GM18873 (cell line): ENCODE data around the gene OCSTAMP.

Experiments used
- ATAC-seq: cut with Tn5 transposase; IDR thresholded peaks from one replicate; pipeline ENCODE4 v1.9.1; 2021; ENCODE audit warnings: mild to moderate bottlenecking, moderate library complexity, moderate number of reproducible peaks; ENCODE audit not compliant: unreplicated experiment, low FRiP score

Gene OCSTAMP

DNA sequence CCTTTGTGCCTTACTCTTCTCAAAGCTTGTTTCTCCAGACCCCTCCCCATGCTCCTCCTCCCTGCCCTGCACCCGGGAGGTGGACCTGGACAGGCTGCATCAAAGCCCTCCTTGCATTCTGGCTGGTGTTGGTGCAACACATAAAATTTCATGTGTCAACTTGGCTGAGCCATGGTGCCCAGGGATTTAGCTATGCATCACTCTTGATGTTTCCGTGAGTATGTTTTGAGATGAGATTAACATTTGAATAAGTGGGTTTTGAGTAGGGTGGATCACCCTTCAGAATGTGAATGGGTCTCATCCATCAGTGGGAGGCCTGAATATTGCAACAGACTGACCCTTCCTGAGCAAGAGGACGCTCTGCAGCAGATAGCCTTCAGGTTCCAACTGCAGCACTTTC lies 4.4 kb upstream of the OCSTAMP start:
- no peak for ATAC-seq

DNA sequence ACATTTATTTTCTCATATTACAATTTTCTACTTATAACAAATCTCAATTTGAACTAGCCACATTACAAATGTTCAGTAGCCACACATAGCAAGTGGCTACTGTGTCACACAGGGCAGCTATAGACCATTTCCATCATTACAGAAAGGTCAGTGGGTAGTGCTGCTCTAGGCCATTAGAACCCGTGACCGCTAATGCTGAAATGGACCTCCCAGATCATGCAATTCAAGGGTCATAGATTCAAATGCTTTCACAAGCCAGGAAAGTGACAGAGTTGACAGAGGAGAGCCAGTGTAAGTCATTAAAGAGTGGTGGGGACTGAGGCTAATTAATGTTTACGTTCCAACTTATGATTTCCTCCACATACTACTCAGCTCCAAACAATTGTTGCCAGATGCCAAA lies 3.5 kb upstream of the OCSTAMP start:
- ATAC-seq = no peak

DNA sequence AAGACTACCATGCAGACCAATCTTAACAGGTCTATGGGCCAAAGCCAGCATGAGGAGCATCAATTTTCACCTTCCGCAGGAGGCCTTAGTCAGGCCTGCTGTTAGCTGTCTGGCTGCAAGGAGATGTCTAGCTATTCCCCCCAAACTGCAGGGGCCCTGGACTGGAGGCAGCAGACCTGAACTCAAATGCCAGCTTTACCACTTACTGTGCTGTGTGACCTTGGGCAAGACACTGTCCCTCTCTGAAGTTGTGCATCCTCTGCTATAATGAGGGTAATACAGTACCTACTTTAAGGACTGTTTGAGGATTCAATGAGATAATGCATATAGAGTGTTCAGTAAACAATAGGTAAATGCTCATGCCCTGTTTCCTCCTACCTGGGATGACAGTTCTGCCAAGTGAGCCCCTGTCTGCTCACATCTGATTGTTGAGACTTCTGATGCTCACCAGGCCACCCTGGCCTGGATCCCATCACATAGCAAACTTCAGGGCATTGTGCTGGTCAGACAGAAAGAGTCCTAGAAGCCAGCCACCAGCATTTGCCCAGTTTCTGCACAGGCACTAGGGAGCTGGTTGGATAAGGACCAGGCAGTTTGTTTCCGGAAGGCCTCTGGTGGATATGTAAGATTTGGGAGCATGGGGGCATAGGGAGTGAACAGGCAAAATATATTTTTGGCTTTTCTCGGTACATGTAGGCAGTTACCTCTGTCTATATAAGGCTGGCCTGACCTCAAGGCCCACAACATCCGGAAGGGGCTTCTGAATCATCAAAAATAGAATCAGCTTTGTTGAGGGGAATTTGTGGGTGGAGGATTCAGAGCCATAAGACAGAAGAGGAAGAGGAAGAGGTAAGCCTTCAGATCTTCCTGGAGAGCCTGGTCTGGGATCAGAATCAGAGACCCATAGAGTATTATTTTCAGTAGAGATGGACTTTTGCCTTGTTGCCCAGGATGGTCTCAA lies 2.3 kb upstream of the OCSTAMP start:
- peak; percentile 73 for ATAC-seq

DNA sequence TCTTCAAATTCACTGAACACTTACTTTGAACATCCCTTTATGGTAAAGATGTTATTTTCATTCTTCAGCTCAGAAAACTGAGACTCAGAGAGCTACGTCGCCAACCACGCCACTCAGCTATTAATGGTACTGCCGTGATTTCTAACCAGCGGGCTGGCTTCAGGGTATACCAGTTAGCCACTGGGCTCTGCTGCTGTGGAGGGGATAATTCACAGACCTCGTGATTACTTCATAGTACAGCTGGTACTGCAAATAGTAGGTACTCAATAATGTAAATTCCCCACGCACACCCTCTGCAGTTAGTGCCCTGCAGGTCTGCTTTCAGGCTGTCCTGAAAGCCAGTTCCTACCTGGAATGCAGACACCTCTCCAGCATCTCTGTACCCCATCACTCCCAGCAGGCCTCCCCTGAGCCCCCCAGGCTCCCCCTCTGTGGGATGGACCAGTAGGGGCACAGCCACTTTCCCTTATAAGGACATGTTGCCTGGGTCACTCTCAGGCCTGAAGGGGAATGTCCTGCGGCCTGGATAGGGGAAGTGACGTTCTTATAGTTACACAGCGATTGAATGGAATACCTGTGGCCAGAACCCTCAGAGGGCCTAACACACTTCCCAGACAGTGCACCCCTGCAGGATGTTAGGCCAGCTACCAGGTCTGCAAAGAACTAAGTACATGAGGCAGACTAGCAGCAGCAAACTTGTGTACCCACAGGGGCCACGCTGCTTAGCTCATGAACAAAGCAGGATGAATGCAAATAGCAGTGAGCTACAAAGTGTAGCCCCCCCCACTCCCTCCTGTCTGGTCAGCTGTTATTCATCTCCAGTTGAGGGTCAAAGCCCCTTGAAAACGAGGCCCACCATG lies 1.3 kb upstream of the OCSTAMP start:
- no peak for ATAC-seq

DNA sequence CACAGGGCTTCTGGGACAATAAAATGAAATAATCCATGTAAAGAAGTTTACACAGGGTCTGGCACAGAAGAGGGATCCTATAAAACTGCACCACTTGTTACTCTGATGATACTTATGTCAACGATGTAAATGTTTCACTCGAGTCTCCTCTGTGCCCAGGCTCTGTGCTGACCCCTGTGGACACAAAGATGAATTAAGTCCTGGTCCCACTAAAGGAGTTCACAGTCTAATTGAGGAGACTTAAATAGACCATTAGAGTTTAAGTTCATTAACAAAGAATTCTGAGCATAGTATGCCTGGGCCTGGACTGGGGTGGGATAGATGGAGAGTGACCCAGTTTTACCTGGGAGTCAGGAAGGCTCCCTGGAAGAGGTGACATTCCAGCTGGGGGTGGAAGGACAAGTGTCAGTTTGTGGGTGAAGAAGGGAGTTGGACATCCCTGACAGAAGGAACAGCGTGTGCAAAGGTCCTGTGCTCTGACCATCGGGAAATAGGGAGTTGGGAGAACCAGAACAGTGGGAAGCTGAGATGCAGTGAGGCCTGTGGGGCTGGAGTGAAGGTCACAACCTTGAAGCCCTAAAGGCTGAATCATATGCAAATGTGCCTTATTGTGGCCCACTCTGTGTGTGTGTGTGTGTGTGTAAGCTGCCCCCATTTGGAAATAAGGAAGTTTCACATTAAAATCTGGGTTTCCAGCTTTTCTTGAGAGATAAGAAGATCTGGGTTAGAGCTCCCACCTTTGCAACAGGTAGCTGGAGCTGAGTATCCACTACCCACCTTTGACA lies 1.1 kb downstream of the OCSTAMP start:
- no peak for ATAC-seq

DNA sequence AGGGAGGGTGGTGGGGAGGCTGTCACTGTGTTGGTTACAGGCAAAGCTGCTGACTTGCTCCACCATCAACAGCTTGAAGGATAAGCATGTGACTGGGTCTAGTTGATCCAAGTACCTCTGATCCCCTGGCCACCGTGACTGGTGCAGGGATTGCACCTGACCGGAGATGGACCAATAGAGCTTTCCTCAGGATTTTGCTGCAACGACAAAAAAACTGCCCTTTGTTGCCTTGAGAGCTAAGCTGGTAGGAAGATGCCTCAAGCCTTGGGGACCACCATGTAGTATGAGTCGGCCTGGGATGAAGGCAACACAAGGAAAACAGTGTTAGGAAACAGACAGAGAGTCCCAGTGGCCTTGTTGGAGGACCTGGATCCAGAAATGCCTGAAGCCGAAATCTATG lies 1.8 kb downstream of the OCSTAMP start:
- no peak for ATAC-seq

DNA sequence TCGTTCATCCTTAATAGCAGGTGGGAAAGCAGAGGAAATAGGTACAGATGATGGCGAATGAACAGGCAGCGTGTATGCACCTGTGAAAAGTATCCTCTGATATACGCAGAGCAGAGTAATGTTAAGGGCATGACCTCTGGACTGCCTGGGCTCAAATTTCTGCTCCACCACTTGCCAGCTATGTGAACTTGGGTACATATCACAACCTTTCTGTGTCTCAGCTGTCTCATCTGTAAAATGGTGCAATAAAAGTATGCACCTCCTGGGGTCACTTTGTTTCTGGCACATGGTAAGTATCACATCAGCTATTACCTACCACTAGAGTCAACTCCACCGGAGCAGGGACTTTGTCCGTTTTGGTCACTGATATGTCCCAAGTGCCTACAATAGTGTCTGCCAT lies 2.5 kb downstream of the OCSTAMP start:
- ATAC-seq = no peak

DNA sequence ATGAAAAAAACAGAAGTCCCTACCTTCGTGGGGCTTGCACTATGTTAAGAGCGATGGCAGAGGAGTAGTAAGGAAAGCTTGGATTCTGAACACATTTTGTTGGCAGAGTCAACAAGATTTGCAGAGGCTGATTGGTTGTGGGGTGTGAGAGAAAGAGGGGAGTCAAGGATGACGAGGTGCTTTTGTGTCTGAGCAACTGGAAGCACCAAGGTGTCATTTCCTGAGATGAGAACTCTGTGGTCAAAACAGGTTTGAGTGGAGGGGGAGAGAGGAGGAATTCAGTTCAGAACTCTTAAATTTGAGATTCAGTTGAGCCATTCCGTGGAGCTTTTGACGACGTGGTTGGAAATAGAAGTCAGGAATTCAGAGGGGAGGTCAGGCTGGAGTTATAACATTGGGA lies 3.5 kb downstream of the OCSTAMP start:
- ATAC-seq = no peak

DNA sequence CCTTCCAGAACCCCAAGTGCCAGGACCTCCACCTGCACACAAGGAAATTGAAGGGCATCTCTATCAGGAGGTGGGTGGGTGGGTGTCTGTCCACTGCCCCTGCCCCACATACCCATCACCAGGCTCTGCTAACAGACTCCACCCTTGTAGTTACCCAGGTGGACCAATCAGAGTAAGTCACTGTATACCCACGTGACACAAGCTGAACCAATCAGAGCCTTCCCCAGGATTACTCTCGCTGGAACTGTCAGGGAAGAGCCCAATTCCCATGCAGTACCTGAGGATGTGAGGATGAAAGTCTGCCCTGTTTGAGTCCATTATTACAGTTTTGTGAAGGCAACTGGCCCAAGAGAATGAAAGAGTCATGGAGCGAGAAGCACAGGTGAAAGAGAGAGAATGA lies 4.2 kb downstream of the OCSTAMP start:
- ATAC-seq = no peak

DNA sequence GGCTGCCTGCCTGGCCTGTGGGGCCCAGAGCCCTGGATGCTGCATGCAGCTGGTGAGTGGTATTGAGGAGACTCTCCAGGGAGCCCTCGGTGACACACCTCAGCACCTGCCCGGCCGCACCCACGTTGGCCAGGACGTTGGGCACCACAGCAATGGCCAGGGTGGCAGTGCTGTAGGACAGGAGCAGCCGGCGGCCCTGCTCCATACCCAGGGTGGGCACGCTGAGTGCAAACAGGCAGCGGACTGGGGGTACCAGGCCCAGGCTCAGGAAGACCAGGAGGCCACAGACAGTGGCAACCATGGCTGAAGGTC lies 4.7 kb downstream of the OCSTAMP start:
- no peak for ATAC-seq

DNA sequence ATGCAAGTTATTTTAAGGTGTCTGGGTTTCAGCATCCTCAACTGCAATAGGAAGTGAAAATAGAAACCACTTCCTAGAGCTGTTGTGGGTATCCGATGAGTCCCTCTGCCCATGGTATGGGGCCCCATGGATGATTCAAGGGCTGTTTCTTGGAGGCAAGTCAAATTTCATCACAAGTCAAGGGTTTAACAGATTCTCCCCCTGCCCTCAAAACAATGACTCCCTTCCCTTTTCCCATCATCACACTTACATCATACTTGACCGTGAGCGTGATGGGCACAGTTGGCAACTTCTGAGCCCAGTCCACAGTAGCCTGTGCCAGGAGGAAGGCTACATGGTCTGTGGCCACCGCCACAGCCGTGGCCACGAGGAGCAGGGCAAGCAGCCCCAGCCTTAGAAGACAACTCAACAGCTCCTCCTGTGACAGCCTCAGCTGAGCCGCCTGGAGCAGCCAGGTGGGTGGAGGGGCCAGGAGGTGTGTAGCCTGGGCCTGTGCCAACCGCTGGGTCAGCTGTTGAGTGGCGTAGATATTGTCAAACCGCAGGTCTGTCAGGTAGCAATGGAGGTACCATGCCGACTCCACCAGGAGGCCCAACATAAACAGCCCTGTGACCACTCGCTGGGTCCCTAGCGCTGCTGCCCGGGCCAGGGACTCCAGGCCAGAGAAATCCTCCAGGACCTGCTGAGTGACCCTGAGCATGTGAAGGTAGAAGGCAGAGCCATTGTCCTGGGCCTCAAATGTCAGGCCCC lies 5.2 kb downstream of the OCSTAMP start:
- no peak for ATAC-seq

DNA sequence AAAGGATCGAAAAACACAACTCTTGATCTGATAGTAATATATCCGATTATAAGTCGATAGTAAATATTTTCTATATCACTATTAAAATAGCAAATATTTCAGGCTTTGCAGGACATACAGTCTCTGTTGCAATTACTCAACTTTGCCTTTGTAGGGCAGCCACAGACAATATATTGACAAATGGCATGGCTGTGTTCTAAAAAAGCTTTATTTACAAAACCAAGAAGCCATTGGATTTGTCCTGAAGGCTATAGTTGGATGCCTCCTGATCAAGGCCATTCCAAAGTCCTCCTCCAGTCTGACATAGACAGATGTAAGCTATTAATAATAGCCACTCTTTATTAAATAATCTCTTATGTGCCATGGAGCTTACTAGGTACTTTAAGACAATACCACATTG lies 5.9 kb downstream of the OCSTAMP start:
- ATAC-seq = no peak

DNA sequence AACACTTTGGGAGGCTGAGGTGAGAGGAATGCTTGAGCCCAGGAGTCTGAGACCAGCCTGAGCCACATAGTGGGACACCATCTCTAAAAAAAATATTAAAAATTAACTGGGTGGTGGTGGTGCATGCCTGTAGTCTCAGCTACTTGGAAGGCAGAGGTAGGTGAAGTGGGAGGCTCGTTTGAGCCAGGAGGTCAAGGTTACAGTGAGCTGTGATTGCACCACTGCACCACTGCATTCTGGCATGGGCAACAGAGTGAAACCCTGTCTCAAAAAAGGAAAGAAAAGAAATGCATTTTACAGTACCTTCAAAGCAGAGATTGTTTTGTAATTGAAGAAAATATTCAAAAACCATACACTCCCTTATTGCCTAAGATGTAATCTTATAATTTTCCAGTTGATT lies 6.5 kb downstream of the OCSTAMP start:
- no peak for ATAC-seq

DNA sequence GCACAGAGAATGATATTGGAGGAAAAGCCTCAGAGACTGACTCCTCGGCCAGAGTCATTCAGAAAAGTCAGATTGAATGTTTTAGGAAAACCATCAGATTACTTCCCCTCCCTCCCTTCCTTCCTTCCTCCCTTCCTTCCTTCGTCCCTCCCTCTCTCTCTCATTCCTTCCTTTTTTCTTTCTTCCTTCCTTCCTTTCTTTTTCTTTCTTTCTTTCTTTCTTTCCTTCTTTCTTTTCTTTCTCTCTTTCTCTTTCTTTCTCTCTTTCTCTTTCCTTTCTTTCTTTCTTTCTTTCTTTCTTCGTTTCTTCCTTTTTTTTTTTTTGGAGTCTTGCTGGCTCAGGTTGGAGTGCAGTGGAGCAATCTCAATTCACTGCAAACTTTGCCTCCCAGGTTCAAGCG lies 7.4 kb downstream of the OCSTAMP start:
- ATAC-seq = no peak

DNA sequence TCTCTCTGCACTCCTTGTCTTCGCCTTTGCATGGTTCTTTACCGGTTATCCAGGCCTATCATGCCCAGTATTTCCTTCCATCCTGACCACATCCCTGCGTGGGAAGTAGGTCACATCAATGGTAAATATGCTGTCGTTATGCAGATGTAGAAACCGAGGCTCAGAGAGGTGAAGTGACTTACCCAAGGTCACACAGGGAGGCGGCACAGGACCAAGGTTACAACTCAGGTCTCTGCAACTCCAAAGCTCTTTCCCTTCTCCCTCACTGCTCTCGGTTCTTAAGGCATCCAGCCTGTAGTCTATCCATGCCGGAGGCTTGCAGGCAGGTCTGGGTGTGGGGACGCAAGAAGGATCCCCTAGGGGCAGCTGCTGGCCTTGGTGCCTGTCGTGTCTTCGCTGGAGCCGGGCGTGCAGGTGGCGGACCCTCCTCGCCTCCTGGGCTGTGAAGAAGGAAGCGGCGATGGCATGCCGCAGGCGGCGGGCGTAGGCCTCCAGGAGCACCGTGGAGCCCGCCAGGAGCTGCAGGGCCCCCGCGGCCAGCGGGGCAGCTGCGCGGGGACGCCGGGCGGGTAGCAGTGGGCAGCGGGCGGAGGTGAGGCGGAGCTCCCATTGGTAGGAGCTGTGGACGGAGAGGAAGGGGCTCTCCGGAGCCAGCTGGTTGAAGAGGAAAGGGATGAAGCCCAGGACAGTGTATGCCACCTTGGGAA lies 9.1 kb downstream of the OCSTAMP start:
- ATAC-seq = no peak

DNA sequence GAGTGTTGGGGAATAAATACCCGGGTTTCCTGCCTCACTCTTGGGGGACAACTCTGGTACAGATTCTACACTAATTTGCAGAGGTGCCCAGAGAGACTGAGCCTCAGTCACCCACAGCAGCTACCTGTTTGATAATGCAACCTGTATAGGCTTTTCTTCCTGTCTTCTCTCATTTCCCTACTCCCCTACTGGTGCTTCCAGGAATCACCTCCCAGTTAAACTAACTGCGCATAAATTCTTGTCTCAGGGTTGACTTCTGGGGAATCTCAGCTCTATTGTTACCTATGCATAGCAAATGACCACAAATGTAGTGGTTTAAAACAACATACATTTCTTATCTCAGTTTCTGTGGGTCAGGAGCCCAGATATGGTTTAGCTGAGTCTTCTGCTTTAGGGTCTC lies 11.3 kb downstream of the OCSTAMP start:
- no peak for ATAC-seq

DNA sequence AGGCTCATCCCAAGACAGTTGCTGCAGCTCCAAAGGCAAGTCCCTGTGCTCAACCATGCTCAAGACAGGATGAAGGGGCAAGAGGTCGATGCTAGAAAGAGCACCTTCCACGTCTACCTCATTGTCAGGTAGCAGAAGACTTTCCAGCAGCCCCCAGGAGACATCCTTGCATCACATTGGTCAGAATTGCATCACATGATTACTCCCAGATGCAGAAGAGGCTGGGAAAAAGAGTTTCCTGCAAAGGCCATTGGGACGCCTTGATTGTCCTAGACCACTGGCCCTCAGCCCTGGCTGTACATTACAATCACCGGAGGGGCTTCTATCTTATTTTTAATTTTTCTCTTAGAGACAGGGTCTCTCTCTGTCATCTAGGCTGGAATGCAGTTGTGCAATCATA lies 19.8 kb downstream of the OCSTAMP start:
- no peak for ATAC-seq

DNA sequence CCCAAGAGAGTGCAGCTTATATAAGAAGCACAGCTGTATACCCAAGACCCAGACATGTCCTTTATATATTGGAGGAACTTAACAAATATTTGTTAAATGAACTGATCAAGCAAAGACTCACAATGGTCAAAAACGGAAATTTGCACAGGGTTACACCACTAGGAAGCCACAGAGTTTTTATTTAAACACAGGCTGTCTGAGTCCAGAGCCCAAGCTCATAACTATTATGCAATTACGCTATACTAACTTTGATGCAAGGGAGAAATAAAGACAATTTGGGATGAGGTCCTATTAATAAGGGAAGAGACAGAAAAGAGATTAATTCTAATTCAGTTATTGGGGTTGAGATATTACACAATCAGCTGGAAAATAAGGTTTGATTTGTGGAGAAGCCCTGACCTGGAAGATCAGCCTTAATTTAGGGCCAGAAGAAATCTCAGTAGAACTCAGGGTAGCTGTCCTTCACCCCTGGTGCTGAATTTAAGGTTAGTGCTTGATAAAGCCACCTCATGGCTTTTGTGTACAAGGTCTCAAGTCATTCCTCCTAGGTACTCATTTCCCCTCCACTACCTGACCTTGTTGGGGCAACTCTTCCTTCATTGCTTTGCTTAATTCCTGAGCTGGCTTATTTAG lies 26.6 kb downstream of the OCSTAMP start:
- ATAC-seq = no peak

DNA sequence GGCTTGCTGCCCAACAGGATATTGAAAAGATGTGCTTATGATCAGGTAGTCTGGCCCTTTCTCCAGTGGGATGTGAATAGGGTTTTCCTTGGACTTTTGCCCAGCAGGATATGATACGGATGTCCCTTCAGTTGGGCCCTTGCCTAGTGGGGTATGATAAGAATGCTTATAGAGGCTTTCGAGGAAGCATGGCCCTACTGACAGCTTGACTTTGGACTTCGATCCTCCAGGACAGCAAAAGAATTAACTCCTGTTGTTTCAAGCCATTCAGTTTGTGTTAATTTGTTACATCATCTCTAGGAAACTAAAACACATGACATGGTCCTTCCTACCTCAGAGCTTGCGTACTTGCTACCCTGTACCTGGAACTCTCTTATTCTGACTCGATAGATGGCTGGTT lies 27.3 kb downstream of the OCSTAMP start:
- ATAC-seq = no peak
